GM12878 (cell line): ENCODE results near the gene BCAR3.

Experiments
- CHD2 ChIP-seq: IDR thresholded peaks from 2 replicates; pipeline ENCODE4 v1.6.1; 2011; ENCODE audit warnings: low read depth, low read length, improper control_type of control experiment, borderline replicate concordance
- HCFC1 ChIP-seq: fragments of 150-350 bp; IDR thresholded peaks from 2 replicates; pipeline ENCODE4 v1.6.1; 2014; ENCODE audit warnings: low read length
- KAT2A ChIP-seq: conservative IDR thresholded peaks from 2 replicates; pipeline ENCODE4 v1.6.1; 2011; ENCODE audit warnings: low read depth, low read length; ENCODE audit not compliant: control insufficient read depth
- MYC ChIP-seq: IDR thresholded peaks from 2 replicates; pipeline ENCODE4 v1.6.1; 2011; ENCODE audit warnings: mild to moderate bottlenecking, low read length, moderate library complexity, inconsistent platforms; ENCODE audit not compliant: insufficient read depth, insufficient replicate concordance, insufficient read length, severe bottlenecking
- TF ChIP-seq, protein P1 (sequence below): IDR thresholded peaks from 2 replicates; pipeline ENCODE4 v1.6.1; 2012; ENCODE audit warnings: low read depth, low read length, improper control_type of control experiment
- TF ChIP-seq, protein P2 (sequence below), 3 experiments: IDR thresholded peaks in 2 of 3; conservative IDR thresholded peaks in 1 of 3; 2 replicates each; pipeline ENCODE4 v1.5.1; 2011; ENCODE audit warnings: low read depth in 3 of 3, low read length in 3 of 3, mild to moderate bottlenecking in 3 of 3, control low read depth in 2 of 3, moderate library complexity in 2 of 3, inconsistent platforms in 1 of 3, mixed read lengths in 1 of 3; ENCODE audit not compliant: control insufficient read depth in 2 of 3, insufficient read depth in 1 of 3; ENCODE audit errors: extremely low read depth in 1 of 3

DNA sequence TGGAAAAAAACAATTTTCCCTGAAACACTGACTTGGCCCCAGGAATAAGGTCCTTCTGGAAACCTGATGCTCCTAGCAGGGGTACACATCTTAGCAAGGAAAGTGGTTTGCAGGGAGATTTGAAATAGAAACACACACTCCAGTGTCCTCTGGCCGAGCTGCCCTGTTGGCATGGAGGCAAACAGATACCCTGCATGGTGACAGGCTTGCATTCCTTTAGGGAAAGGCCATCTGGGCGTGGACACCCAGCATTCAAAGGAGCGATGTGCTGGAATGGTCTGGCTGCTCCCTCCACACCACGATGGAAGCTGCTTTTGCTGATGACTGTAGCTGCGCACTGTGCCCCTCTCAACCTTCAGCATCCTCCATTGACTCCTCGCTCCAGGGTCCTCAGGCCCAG, 41.5 kb upstream of the BCAR3 start:
- TF ChIP-seq KAT2A: no peak
- TF ChIP-seq CHD2: no peak
- TF ChIP-seq, protein P1, sequence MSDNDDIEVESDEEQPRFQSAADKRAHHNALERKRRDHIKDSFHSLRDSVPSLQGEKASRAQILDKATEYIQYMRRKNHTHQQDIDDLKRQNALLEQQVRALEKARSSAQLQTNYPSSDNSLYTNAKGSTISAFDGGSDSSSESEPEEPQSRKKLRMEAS: no peak
- TF ChIP-seq, protein P2, sequence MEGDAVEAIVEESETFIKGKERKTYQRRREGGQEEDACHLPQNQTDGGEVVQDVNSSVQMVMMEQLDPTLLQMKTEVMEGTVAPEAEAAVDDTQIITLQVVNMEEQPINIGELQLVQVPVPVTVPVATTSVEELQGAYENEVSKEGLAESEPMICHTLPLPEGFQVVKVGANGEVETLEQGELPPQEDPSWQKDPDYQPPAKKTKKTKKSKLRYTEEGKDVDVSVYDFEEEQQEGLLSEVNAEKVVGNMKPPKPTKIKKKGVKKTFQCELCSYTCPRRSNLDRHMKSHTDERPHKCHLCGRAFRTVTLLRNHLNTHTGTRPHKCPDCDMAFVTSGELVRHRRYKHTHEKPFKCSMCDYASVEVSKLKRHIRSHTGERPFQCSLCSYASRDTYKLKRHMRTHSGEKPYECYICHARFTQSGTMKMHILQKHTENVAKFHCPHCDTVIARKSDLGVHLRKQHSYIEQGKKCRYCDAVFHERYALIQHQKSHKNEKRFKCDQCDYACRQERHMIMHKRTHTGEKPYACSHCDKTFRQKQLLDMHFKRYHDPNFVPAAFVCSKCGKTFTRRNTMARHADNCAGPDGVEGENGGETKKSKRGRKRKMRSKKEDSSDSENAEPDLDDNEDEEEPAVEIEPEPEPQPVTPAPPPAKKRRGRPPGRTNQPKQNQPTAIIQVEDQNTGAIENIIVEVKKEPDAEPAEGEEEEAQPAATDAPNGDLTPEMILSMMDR (IDR thresholded peaks at IDR 0.05 in 2 of 3, conservative IDR thresholded peaks at IDR 0.05 in 1 of 3; ENCODE audit: control insufficient read depth in 2 of 3, extremely low read depth in 1 of 3, insufficient read depth in 1 of 3, low read depth in 3 of 3, low read length in 3 of 3): no peak
- TF ChIP-seq HCFC1: no peak
- TF ChIP-seq MYC: no peak
